ENCODE measurements around the gene EFHC2.

DNA sequence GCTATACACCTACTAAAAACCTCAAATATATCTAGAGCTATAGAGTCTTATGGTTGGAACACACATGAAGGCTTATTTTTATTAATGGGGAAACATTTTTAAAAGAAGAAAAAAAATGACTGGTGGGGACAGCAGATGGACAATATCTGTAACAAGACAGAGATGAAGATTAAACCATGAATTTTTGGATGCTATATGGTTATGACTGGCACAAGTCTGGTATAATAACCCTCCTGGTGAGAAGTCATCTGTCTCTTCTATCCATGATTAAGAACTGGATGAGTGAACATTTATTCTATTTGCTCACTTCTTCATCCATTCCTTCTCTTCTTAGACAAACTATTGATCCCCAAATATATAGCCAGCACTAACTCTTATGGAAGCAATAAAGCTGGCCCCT, 104.4 kb downstream of the EFHC2 start:
- TF ChIP-seq, protein P1, sequence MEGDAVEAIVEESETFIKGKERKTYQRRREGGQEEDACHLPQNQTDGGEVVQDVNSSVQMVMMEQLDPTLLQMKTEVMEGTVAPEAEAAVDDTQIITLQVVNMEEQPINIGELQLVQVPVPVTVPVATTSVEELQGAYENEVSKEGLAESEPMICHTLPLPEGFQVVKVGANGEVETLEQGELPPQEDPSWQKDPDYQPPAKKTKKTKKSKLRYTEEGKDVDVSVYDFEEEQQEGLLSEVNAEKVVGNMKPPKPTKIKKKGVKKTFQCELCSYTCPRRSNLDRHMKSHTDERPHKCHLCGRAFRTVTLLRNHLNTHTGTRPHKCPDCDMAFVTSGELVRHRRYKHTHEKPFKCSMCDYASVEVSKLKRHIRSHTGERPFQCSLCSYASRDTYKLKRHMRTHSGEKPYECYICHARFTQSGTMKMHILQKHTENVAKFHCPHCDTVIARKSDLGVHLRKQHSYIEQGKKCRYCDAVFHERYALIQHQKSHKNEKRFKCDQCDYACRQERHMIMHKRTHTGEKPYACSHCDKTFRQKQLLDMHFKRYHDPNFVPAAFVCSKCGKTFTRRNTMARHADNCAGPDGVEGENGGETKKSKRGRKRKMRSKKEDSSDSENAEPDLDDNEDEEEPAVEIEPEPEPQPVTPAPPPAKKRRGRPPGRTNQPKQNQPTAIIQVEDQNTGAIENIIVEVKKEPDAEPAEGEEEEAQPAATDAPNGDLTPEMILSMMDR (IDR thresholded peaks at IDR 0.05) = no peak
- TF ChIP-seq POLR2A (IDR thresholded peaks at IDR 0.05) = no peak

All from lower leg skin (tissue), 3 donors.